ENCODE results near the gene RBM20.

RBM20 gene

DNA sequence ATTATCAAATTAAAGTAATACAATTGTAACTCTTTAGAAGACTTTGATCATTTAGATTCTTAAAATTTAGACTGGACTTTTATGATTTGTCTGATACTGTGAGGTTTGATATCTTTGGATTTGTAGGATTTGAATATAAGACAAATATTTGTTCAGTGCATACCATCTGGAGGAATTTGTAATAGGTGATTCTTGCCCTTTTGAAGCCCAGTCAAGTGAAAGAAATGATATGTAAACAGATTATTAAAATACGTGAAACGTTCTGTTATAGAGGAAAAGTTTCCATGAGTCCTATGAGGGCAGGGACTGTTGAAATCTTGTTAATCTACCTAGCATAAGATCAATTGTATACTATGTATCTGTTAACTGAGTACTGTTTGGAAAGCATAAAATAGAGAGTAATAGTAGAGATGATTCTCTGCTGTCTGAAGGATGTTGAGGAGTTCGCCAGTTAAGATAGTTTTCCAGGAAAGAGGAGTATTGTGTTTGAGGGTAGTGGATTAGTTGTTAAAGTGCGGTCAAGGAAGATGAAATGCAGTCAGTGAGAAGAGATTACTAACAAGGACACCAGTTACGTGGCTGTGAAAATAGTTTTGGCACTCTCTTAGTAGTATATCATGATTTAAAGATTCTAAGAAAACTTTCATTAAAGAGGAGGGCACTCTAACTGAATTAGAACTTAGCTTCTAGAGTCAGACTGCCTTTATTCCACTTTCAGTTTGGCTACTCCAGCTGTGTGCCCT, 242.0 kb downstream of the RBM20 start:
- peaks cover 16% of the 10 kb centered on the region for H3K36me3 ChIP-seq (replicated peaks)
- DNase-seq = no peak

DNA sequence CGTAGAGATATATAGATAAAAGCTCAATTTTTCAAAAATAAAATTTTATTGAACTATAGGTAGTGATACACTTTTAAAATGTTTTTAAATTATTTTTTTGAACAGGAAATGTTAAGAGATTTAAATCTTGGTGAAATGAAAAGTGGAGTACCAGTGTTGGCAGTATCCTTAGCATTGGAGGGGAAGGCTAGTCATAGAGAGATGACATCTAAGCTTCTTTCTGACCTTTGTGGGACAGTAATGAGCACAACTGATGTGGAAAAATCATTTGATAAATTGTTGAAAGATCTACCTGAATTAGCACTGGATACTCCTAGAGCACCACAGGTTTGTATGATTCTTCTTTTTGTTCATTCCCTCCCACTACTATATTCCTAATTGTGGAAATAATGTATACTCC, 243.4 kb downstream of the RBM20 start:
- no peak for DNase-seq
- in situ Hi-C loops (cut with HindIII; ENCODE audit: low pct_ligation_motif_present, low sequenced_read_pairs) = no loop called here
- Histone ChIP-seq H3K4me3 (ENCODE audit: low read depth, low read length) (no peak overlapping the region), H3K27me3 (replicated peaks) (no peaks in the 10 kb centered on the region), H3K36me3 (replicated peaks) (peaks cover 14% of the 10 kb centered on the region), H3K27ac (no peak overlapping the region)
- TF ChIP-seq, protein P1, sequence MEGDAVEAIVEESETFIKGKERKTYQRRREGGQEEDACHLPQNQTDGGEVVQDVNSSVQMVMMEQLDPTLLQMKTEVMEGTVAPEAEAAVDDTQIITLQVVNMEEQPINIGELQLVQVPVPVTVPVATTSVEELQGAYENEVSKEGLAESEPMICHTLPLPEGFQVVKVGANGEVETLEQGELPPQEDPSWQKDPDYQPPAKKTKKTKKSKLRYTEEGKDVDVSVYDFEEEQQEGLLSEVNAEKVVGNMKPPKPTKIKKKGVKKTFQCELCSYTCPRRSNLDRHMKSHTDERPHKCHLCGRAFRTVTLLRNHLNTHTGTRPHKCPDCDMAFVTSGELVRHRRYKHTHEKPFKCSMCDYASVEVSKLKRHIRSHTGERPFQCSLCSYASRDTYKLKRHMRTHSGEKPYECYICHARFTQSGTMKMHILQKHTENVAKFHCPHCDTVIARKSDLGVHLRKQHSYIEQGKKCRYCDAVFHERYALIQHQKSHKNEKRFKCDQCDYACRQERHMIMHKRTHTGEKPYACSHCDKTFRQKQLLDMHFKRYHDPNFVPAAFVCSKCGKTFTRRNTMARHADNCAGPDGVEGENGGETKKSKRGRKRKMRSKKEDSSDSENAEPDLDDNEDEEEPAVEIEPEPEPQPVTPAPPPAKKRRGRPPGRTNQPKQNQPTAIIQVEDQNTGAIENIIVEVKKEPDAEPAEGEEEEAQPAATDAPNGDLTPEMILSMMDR (IDR thresholded peaks at IDR 0.05; ENCODE audit: low read depth, low read length, missing control alignments) = no peak

More for the DNA sequence above, 242.0 kb downstream of the RBM20 start:
- Histone ChIP-seq H3K27me3 (replicated peaks) (no peaks in the 10 kb centered on the region), H3K27ac (no peak overlapping the region), H3K4me3 (ENCODE audit: low read depth, low read length) (no peak overlapping the region)
- TF ChIP-seq, protein P1 (IDR thresholded peaks at IDR 0.05; ENCODE audit: low read depth, low read length, missing control alignments) = no peak
- in situ Hi-C loops (cut with HindIII; ENCODE audit: low pct_ligation_motif_present, low sequenced_read_pairs) = no loop called here

All from brain microvascular endothelial cell (primary cell).